Measurements from ENCODE around the gene FBXL17.

GRCh38 chr5:107821288-107821687 is 560.6 kb downstream of the FBXL17 start:
- no peak for TF ChIP-seq CTCF (IDR thresholded peaks at IDR 0.05)
- TF ChIP-seq POLR2A (IDR thresholded peaks at IDR 0.05) = no peak
